Suprapubic skin (tissue), 4 donors: ENCODE results near the gene TMEM150B.

Source experiments
- EP300 ChIP-seq: sonication (generic); formaldehyde crosslinking; IDR thresholded peaks from one replicate; pipeline ENCODE4 v1.6.1; 2017; ENCODE audit warnings: antibody characterized with exemption
- POLR2A ChIP-seq, 2 donors: fragments of 450-650 bp; IDR thresholded peaks; one replicate each; pipeline ENCODE4 v1.6.1; 2017; ENCODE audit warnings: antibody characterized with exemption in 2 of 2, mild to moderate bottlenecking in 2 of 2, moderate library complexity in 2 of 2
- POLR2AphosphoS5 ChIP-seq, 3 donors: sonication (generic); formaldehyde crosslinking; IDR thresholded peaks; one replicate each; pipeline ENCODE4 v1.6.1; 2017; ENCODE audit warnings: antibody characterized with exemption in 3 of 3
- TF ChIP-seq, protein P1 (sequence below), 2 donors: fragments of 200-600 bp in 1 of 2; fragments of 450-650 bp in 1 of 2; sonication (generic) in 1 of 2; IDR thresholded peaks; one replicate each; pipeline ENCODE4 v1.5.1; 2016 to 2019; ENCODE audit warnings: antibody characterized with exemption in 2 of 2, mild to moderate bottlenecking in 1 of 2, moderate library complexity in 1 of 2

- TF ChIP-seq, protein P1, sequence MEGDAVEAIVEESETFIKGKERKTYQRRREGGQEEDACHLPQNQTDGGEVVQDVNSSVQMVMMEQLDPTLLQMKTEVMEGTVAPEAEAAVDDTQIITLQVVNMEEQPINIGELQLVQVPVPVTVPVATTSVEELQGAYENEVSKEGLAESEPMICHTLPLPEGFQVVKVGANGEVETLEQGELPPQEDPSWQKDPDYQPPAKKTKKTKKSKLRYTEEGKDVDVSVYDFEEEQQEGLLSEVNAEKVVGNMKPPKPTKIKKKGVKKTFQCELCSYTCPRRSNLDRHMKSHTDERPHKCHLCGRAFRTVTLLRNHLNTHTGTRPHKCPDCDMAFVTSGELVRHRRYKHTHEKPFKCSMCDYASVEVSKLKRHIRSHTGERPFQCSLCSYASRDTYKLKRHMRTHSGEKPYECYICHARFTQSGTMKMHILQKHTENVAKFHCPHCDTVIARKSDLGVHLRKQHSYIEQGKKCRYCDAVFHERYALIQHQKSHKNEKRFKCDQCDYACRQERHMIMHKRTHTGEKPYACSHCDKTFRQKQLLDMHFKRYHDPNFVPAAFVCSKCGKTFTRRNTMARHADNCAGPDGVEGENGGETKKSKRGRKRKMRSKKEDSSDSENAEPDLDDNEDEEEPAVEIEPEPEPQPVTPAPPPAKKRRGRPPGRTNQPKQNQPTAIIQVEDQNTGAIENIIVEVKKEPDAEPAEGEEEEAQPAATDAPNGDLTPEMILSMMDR (IDR thresholded peaks at IDR 0.05): no peak
- TF ChIP-seq EP300 (no peak), POLR2AphosphoS5 (IDR thresholded peaks at IDR 0.05) (no peak), POLR2A (IDR thresholded peaks at IDR 0.05) (no peak)
Observed at GRCh38 chr19:55350620-55351315, 25.6 kb upstream of the TMEM150B start.
